Thyroid gland (tissue), 4 donors: ENCODE measurements around the gene POU2F2. TPM values are rescaled to one million over a fixed set of nuclear protein-coding genes. Genes with fewer than 3 reads are reported as not detected.

Source experiments
- DNase-seq, 2 donors: peaks; one replicate each; pipeline ENCODE4 v3.0.0-alpha.2; 2019
- H3K27ac ChIP-seq, 3 donors: fragments of 200-600 bp; sonication (generic); 1 replicate in 2 of 3; 2 replicates in 1 of 3; pipeline ENCODE4 v1.5.1; 2016 to 2019; ENCODE audit warnings: mild to moderate bottlenecking in 1 of 3, moderate library complexity in 1 of 3
- H3K27me3 ChIP-seq: fragments of 200-600 bp; sonication (generic); one replicate; pipeline ENCODE4 v1.5.1; 2019
- H3K36me3 ChIP-seq, 2 donors: fragments of 200-600 bp; sonication (generic); one replicate each; pipeline ENCODE4 v1.5.1; 2016 to 2019
- H3K4me1 ChIP-seq, 2 donors: fragments of 200-600 bp; sonication (generic); one replicate each; pipeline ENCODE4 v1.5.1; 2017 to 2019
- H3K4me3 ChIP-seq, 3 donors: fragments of 200-600 bp; sonication (generic); replicated peaks in 1 of 3; 1 replicate in 2 of 3; 2 replicates in 1 of 3; pipeline ENCODE4 v1.5.1; 2016; ENCODE audit warnings: mild to moderate bottlenecking in 1 of 3
- H3K9me3 ChIP-seq: fragments of 200-600 bp; sonication (generic); one replicate; pipeline ENCODE4 v1.5.1; 2017
- POLR2A ChIP-seq, 2 donors: fragments of 450-650 bp; IDR thresholded peaks; one replicate each; pipeline ENCODE4 v1.6.1; 2017; ENCODE audit warnings: antibody characterized with exemption in 2 of 2, mild to moderate bottlenecking in 2 of 2, moderate library complexity in 1 of 2
- whole genome bisulfite sequencing, 2 donors: methylation state at CpG; one replicate each; pipeline ENCODE4 v1.1.5; 2017; 5-methylcytosine and 5-hydroxymethylcytosine counted together
- intact Hi-C: fragments of 100-400 bp; cut with DNase I; formaldehyde crosslinking; loops from one replicate; pipeline ENCODE4 v1.15.1; 2023
- total RNA-seq, 4 donors: library from RNA; depleted of rRNA; stranded (reverse); fragments of >200 nt; gene quantifications; one replicate each; pipeline ENCODE4 v1.2.3, GENCODE V29; 2016
- TF ChIP-seq, protein P1 (sequence below), 6 experiments: fragments of 200-600 bp in 3 of 6; fragments of 450-650 bp in 3 of 6; sonication (generic) in 3 of 6; IDR thresholded peaks; one replicate each; pipeline ENCODE4 v1.5.1; 2016 to 2019; ENCODE audit warnings: antibody characterized with exemption in 6 of 6, mild to moderate bottlenecking in 2 of 6, inconsistent platforms in 1 of 6, moderate library complexity in 1 of 6

POU2F2 gene
- total RNA-seq, 4 donors from 2014 or later, result 0.11 to 0.49 (median 0.15) TPM

DNA sequence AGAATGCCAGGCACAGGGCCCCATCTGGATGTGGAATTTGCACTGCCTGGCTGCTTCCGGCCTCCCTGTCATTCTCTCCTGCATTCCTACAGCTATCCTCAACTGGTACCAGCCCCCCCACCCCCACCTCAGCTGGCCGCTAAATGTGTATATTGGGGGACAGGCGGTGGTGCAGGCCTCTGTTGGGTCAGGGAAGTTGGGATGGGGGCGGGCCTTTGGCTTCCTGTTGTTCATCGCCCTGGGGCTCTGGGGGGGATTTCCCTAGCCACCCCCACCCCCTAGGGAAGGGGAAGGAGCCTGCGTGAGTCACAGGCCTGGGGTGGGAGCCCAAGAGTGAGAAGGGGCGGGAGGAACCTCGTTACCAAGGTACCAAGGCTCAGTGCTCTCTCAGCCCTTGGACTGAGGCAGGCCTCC is 10.6 kb downstream of the POU2F2 start:
- DNase-seq, result peak; percentile 7 to 17
- Histone ChIP-seq H3K9me3 (no peaks in the 10 kb centered on the region), H3K36me3 (no peaks in the 10 kb centered on the region), H3K4me1 (no peaks in the 10 kb centered on the region), H3K27me3 (no peaks in the 10 kb centered on the region), H3K4me3 (no peak overlapping the region), H3K27ac (no peak overlapping the region)
- TF ChIP-seq, protein P1, sequence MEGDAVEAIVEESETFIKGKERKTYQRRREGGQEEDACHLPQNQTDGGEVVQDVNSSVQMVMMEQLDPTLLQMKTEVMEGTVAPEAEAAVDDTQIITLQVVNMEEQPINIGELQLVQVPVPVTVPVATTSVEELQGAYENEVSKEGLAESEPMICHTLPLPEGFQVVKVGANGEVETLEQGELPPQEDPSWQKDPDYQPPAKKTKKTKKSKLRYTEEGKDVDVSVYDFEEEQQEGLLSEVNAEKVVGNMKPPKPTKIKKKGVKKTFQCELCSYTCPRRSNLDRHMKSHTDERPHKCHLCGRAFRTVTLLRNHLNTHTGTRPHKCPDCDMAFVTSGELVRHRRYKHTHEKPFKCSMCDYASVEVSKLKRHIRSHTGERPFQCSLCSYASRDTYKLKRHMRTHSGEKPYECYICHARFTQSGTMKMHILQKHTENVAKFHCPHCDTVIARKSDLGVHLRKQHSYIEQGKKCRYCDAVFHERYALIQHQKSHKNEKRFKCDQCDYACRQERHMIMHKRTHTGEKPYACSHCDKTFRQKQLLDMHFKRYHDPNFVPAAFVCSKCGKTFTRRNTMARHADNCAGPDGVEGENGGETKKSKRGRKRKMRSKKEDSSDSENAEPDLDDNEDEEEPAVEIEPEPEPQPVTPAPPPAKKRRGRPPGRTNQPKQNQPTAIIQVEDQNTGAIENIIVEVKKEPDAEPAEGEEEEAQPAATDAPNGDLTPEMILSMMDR (IDR thresholded peaks at IDR 0.05), result no peak
- TF ChIP-seq POLR2A (IDR thresholded peaks at IDR 0.05), result no peak
- WGBS, 2 donors, result 38 to 49% methylated on average over 7 to 8 of the region's 8 CpGs
- intact Hi-C loops, result no loop called here

DNA sequence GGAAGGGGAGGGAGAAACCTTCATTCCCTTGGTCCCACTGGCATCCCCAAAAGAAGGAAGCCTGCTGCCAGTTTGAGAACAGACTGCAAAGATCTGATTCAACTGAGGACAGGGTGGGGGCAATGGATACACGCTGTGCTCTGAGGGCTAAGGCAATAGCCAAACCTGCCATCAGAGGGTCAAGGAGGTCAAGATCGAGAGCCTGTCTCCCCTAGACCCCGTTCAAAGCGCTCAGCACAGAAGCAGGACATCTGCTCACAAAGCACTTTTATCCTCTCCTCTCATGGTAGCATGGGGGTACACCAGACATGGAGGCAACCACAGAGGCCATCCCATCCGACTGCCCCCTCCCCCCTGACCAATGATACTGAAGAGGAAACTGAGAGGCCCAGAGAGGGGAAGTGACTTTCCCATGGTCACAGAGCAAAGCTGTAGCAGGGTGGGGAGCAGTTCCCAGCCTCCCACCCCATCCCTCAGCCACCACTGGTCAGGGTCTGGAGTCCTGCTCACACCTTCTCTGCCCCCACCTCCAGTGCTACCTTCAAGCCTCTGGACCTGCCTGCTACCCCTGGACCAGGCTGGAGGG is 11.1 kb downstream of the POU2F2 start:
- H3K9me3 ChIP-seq, result no peaks in the 10 kb centered on the region
- DNase-seq, result no peak
- no peak for TF ChIP-seq POLR2A (IDR thresholded peaks at IDR 0.05)
- TF ChIP-seq, protein P1 (IDR thresholded peaks at IDR 0.05), result no peak
- no peaks in the 10 kb centered on the region for H3K36me3 ChIP-seq
- H3K4me3 ChIP-seq, result no peak overlapping the region
- intact Hi-C loops, result no loop called here
- H3K27ac ChIP-seq, result no peak overlapping the region
- no peaks in the 10 kb centered on the region for H3K4me1 ChIP-seq
- WGBS, 2 donors, result 44 to 72% methylated on average over 5 of the region's 5 CpGs
- no peaks in the 10 kb centered on the region for H3K27me3 ChIP-seq

DNA sequence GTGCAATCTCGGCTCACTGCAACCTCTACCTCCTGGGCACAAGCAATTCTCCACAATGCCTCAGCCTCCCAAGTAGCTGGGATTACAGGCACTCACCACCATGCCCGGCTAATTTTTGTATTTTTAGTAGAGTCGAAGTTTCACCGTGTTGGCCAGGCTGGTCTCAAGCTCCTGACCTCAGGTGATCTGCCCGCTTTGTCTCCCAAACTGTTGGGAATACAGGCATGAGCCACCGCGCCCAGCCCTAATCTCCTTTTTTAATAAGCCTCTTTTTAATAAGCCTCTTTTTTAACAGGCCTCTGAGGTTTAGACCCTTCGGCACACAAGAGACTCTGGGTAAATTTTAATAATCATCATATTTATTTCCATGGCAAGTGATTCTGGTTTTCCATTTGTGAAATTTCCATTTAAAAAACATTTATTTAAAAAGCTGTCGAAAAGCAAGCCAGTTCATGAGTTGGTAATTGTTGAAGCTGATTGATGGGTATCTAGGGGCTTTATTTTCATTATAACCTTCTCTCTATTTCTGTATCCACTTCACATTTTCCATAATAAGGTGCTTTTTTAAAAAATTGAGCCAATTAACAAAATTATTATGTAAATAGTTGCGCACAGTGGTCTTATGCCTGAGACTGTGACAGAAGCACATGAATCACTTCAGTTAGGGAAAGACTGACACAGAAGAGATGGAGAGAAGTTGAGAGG is 11.8 kb downstream of the POU2F2 start:
- no peaks in the 10 kb centered on the region for H3K9me3 ChIP-seq
- TF ChIP-seq, protein P1 (IDR thresholded peaks at IDR 0.05), result no peak
- no peak for TF ChIP-seq POLR2A (IDR thresholded peaks at IDR 0.05)
- H3K4me3 ChIP-seq, result no peak overlapping the region
- intact Hi-C loops, result no loop called here
- no peaks in the 10 kb centered on the region for H3K4me1 ChIP-seq
- no peak for DNase-seq
- H3K27me3 ChIP-seq, result no peaks in the 10 kb centered on the region
- WGBS, 2 donors, result 88% methylated on average over 10 of the region's 10 CpGs
- no peak overlapping the region for H3K27ac ChIP-seq
- H3K36me3 ChIP-seq, result no peaks in the 10 kb centered on the region

DNA sequence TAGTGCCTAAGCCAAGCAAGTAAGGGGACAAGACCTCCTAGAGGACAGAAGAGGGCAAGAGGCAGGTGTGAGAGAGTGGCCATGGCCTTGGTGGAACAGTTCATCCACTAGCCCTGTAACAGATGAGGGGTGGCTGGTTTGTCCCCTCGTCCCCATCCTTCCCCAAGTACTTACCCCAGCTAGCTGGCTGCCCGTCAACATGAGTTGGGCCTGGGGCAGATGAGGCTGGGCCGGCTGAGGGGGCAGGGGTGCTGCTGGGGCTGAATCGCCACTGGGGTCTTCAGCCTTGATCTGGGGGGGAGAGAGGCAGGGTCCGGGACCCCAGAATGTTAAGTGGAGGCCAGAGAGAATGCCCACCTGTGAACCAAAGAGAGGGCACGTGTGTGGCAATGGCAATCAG is 15.2 kb downstream of the POU2F2 start:
- Histone ChIP-seq H3K9me3 (no peaks in the 10 kb centered on the region), H3K4me3 (no peak overlapping the region), H3K27me3 (no peaks in the 10 kb centered on the region), H3K27ac (no peak overlapping the region), H3K4me1 (peaks cover 0 to 5% of the 10 kb centered on the region in 2 donors), H3K36me3 (no peaks in the 10 kb centered on the region)
- no peak for DNase-seq
- TF ChIP-seq POLR2A (IDR thresholded peaks at IDR 0.05), result no peak
- TF ChIP-seq, protein P1 (IDR thresholded peaks at IDR 0.05), result no peak
- 85 to 86% methylated on average over 5 to 6 of the region's 6 CpGs for WGBS, 2 donors
- intact Hi-C loops, result no loop called here

DNA sequence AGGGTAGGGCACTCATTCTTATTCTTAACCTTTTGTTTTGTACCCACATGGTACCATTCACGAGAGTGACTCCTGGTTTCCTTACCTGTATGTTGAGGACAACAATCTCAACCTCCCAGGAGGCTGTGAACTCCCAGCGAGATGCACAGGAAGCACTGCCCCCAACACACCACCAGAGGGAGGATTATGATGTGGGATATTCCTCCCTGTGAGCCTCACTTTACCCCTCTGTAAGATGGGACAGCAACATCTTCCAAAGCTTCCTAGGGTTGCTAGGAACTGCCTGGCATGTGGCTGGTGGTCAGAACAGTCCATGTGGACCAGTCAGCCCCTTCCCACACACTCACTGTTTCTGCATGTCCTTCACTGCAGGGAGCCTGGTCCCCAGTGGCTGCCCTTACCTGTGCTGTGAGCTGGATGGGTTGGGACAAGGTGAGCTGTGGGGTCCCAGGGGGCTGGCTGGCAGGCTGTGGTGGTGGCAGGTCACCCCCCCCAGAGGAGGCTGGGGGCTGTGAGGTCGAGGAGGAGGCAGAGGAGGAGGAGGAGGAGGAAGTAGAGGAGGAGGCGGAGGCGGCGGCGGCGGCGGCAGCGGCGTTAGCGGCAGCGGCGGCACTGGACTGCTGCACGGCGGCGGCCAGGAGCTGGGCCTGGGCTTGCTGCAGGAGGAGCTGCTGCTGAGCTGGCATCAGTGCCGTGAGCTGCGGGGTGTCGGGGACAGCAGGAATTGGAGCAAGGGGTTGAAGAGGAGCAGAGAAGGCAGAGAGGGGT is 15.8 kb downstream of the POU2F2 start:
- peaks cover 0 to 5% of the 10 kb centered on the region in 2 donors for H3K4me1 ChIP-seq
- intact Hi-C loops, result no loop called here
- no peaks in the 10 kb centered on the region for H3K27me3 ChIP-seq
- no peak for DNase-seq
- no peak for TF ChIP-seq POLR2A (IDR thresholded peaks at IDR 0.05)
- TF ChIP-seq, protein P1 (IDR thresholded peaks at IDR 0.05), result no peak
- WGBS, 2 donors, result 93 to 94% methylated on average over 20 of the region's 20 CpGs
- H3K9me3 ChIP-seq, result no peaks in the 10 kb centered on the region
- no peak overlapping the region for H3K4me3 ChIP-seq
- no peak overlapping the region for H3K27ac ChIP-seq
- no peaks in the 10 kb centered on the region for H3K36me3 ChIP-seq
